Colonic mucosa (tissue), 4 donors: ENCODE data around the gene SAMD13. TPM values are rescaled to one million over a fixed set of nuclear protein-coding genes. Genes with fewer than 3 reads are reported as not detected.

Source experiments
- DNase-seq: peaks from one replicate; pipeline ENCODE4 v3.0.0-alpha.2; 2020
- H3K27ac ChIP-seq: fragments of 200-600 bp; one replicate; pipeline ENCODE4 v1.8.0; 2021
- H3K27me3 ChIP-seq: fragments of 200-600 bp; one replicate; pipeline ENCODE4 v1.8.0; 2021
- H3K36me3 ChIP-seq: fragments of 200-600 bp; one replicate; pipeline ENCODE4 v1.8.0; 2021
- H3K4me1 ChIP-seq: fragments of 200-600 bp; one replicate; pipeline ENCODE4 v1.8.0; 2021; ENCODE audit warnings: mild to moderate bottlenecking
- H3K4me3 ChIP-seq: fragments of 200-600 bp; one replicate; pipeline ENCODE4 v1.8.0; 2021
- H3K9ac ChIP-seq, 2 donors: one replicate each; pipeline ENCODE4 v1.7.0; 2013; ENCODE audit warnings: control low read depth in 2 of 2, low read depth in 2 of 2, low read length in 2 of 2
- H3K9me3 ChIP-seq: fragments of 200-600 bp; one replicate; pipeline ENCODE4 v1.8.0; 2021
- intact Hi-C: fragments of 100-400 bp; cut with DNase I; formaldehyde crosslinking; loops from one replicate; pipeline ENCODE4 v1.14.1; 2022
- total RNA-seq, 2 donors: library from RNA; stranded (reverse); fragmentation: NEBNext Ultra II Directional in 1 of 2; extraction: Animal tissue kit (Norgen Biotek cat#: 25700) in 1 of 2; gene quantifications; one replicate each; pipeline ENCODE4 v1.2.1, GENCODE V29; 2021
- TF ChIP-seq, protein P1 (sequence below): fragments of 200-600 bp; IDR thresholded peaks from one replicate; pipeline ENCODE4 v1.8.0; 2022; ENCODE audit warnings: antibody characterized with exemption, mild to moderate bottlenecking
- donor health status: healthy.
- donor health status: DM: no; HTN: no; CAD: no.
- donor health status: DM: no; HTN: no; CAD: no.

SAMD13 gene
- total RNA-seq, 2 donors from 2014 or later = 22.2 to 31.0 TPM

DNA sequence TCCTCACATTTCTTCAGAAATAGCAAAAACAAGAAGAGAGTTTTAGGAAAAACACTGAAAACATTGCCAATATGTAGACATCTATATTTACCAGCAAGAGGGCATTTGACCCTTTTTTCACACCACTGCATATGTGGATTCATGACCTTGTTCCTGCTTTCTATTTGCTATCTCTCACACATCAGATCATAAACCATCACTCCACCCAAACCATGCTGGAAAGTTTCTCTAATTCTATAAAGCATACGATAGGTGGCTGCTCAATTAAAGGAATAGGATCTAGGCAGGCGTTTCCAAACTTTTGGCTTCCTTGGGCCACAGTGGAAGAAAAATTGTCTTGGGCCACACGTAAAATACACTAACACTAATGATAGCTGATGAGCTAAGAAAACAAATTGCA lies 35.6 kb upstream of the SAMD13 start:
- H3K27me3 ChIP-seq = no peaks in the 10 kb centered on the region
- TF ChIP-seq, protein P1, sequence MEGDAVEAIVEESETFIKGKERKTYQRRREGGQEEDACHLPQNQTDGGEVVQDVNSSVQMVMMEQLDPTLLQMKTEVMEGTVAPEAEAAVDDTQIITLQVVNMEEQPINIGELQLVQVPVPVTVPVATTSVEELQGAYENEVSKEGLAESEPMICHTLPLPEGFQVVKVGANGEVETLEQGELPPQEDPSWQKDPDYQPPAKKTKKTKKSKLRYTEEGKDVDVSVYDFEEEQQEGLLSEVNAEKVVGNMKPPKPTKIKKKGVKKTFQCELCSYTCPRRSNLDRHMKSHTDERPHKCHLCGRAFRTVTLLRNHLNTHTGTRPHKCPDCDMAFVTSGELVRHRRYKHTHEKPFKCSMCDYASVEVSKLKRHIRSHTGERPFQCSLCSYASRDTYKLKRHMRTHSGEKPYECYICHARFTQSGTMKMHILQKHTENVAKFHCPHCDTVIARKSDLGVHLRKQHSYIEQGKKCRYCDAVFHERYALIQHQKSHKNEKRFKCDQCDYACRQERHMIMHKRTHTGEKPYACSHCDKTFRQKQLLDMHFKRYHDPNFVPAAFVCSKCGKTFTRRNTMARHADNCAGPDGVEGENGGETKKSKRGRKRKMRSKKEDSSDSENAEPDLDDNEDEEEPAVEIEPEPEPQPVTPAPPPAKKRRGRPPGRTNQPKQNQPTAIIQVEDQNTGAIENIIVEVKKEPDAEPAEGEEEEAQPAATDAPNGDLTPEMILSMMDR = no peak
- DNase-seq = no peak
- H3K4me1 ChIP-seq = peaks cover 3% of the 10 kb centered on the region
- no peaks in the 10 kb centered on the region for H3K9me3 ChIP-seq
- no peak overlapping the region for H3K4me3 ChIP-seq
- intact Hi-C loops = no loop called here
- no peak overlapping the region for H3K9ac ChIP-seq
- peak overlapping the region; percentile 56 for H3K27ac ChIP-seq
- no peaks in the 10 kb centered on the region for H3K36me3 ChIP-seq

GRCh38 chr1:84266748-84267147 lies 34.8 kb upstream of the SAMD13 start:
- peak overlapping the region; percentile 56 for H3K27ac ChIP-seq
- DNase-seq = no peak

DNA sequence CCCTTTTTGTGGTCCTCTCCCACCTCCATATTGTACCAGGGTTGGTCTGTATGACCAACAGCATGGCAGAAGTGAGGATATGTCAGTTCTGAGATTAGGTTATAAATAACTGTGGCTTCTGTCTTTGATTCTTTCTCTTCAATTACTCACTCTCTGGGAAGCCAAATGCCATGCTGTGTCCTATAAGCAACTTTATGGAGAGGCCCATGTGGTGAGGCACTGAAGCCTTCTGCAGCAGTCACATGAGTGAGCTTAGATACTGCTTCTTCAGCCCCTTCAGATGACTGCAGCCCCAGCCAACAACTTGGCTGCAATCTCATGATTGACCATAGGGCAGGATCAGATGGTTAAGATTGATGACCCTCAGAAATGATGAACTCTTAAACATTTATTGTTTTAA lies 34.0 kb upstream of the SAMD13 start:
- peak overlapping the region in 1 of 2 donors; percentile 60 for H3K9ac ChIP-seq
- no peak overlapping the region for H3K4me3 ChIP-seq
- no peak for DNase-seq
- no peaks in the 10 kb centered on the region for H3K9me3 ChIP-seq
- peaks cover 14% of the 10 kb centered on the region for H3K4me1 ChIP-seq
- H3K27me3 ChIP-seq = no peaks in the 10 kb centered on the region
- peak overlapping the region; percentile 56 for H3K27ac ChIP-seq
- TF ChIP-seq, protein P1 = no peak
- H3K36me3 ChIP-seq = no peaks in the 10 kb centered on the region
- intact Hi-C loops = no loop called here

More at GRCh38 chr1:84266748-84267147, 34.8 kb upstream of the SAMD13 start:
- peak overlapping the region in 1 of 2 donors; percentile 60 for H3K9ac ChIP-seq
- intact Hi-C loops = no loop called here
- no peaks in the 10 kb centered on the region for H3K36me3 ChIP-seq
- peaks cover 11% of the 10 kb centered on the region for H3K4me1 ChIP-seq
- no peak overlapping the region for H3K4me3 ChIP-seq
- TF ChIP-seq, protein P1 = no peak
- H3K9me3 ChIP-seq = no peaks in the 10 kb centered on the region
- no peaks in the 10 kb centered on the region for H3K27me3 ChIP-seq

GRCh38 chr1:84268346-84268745 lies 33.2 kb upstream of the SAMD13 start:
- Histone ChIP-seq H3K9ac (no peak overlapping the region), H3K9me3 (no peaks in the 10 kb centered on the region), H3K27me3 (no peaks in the 10 kb centered on the region), H3K4me3 (no peak overlapping the region), H3K4me1 (peaks cover 14% of the 10 kb centered on the region), H3K36me3 (no peaks in the 10 kb centered on the region), H3K27ac (peak overlapping the region; percentile 94)
- no peak for DNase-seq
- TF ChIP-seq, protein P1 = no peak
- intact Hi-C loops = no loop called here

- Histone ChIP-seq H3K4me3 (no peak overlapping the region), H3K9me3 (no peaks in the 10 kb centered on the region), H3K27ac (peak overlapping the region; percentile 94), H3K27me3 (no peaks in the 10 kb centered on the region), H3K4me1 (peaks cover 14% of the 10 kb centered on the region), H3K36me3 (no peaks in the 10 kb centered on the region), H3K9ac (peak overlapping the region in 1 of 2 donors; percentile 22)
- TF ChIP-seq, protein P1 = no peak
- DNase-seq = peak; percentile 61
- intact Hi-C loops = no loop called here
These were observed 32.2 kb upstream of the SAMD13 start for GRCh38 chr1:84269306-84269705.
